Measurements from ENCODE around the gene APOC4.
"Not testable (repeated sequence)": the region's sequence is repeated elsewhere in the genome, so short reads cannot be mapped to it uniquely, and the experiment has no call there.

Gene APOC4

DNA sequence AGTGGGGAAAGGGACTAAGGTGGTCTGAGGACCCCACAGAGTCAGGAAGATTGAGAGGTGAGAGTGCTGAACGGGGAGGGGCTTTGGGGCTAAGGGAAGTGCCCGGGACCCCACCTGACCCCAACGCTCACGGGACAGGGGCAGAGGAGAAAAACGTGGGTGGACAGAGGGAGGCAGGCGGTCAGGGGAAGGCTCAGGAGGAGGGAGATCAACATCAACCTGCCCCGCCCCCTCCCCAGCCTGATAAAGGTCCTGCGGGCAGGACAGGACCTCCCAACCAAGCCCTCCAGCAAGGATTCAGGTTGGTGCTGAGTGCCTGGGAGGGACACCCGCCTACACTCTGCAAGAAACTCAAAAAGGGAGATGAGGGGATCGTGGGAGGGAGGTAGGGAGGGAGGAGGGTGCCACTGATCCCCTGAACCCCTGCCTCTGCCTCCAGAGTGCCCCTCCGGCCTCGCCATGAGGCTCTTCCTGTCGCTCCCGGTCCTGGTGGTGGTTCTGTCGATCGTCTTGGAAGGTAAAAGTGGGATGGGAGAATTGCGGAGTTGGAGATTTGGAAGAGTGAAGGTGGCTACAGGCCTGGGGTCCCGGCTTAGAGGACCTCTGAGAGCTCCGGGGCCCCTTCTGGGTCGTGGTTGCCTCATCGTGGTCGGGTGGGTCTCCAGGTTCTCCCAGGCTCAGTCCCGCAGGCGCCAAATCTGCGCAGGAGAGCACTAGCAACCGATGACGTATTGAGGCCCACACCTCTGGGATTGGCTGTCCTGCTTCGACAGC, 27.4 kb upstream of the APOC4 start, which contains the start of gene APOC1:
TSS of gene APOC1 (plus strand) at position 176 of the 774 bp plus-strand sequence. CDS start at position 460, 284 bp downstream.
- DNase-seq (peak; percentile 82), ATAC-seq (peak; percentile 96)

DNA sequence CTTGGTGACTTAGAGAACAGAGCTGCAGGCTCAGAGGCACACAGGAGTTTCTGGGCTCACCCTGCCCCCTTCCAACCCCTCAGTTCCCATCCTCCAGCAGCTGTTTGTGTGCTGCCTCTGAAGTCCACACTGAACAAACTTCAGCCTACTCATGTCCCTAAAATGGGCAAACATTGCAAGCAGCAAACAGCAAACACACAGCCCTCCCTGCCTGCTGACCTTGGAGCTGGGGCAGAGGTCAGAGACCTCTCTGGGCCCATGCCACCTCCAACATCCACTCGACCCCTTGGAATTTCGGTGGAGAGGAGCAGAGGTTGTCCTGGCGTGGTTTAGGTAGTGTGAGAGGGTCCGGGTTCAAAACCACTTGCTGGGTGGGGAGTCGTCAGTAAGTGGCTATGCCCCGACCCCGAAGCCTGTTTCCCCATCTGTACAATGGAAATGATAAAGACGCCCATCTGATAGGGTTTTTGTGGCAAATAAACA, 17.8 kb upstream of the APOC4 start:
- ATAC-seq: no peak
- DNase-seq: no peak

DNA sequence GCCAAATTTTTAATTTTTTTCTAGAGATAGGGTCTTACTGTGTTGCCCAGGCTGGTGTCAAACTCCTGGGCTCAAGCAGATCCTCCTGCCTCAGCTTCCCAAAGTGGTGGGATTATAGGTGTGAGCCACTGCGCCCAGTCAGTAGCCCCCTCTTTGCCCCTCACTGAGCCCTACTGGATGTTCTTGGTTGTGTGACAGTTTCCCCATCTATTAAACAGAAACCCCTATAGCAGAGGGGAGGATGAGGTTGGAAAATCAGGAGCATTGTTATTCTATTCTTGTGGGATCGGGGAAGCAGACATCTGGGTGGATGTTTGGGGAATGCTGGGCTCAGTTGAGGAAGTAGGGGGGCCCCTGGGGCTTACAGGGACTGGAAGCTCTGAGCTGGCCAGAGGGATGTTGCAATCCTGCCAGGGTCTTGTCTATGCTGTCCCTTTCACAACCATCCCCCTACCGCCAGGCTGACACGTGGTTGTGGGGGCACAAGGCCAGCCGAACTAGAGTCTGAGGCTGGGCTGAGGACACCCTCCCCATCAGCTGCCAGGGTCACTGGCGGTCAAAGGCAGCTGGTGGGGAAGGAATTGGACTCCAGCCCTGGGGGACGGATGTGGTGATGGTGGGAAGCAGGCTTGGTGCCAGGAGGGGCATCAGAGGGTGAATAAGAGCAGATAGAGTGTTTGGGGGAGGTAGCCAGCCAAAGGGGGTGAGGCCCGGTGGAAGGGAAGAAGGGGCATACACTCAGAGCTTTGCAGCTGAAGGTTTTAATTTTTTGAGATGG, 16.7 kb upstream of the APOC4 start:
- ATAC-seq (no peak), DNase-seq (no peak)

DNA sequence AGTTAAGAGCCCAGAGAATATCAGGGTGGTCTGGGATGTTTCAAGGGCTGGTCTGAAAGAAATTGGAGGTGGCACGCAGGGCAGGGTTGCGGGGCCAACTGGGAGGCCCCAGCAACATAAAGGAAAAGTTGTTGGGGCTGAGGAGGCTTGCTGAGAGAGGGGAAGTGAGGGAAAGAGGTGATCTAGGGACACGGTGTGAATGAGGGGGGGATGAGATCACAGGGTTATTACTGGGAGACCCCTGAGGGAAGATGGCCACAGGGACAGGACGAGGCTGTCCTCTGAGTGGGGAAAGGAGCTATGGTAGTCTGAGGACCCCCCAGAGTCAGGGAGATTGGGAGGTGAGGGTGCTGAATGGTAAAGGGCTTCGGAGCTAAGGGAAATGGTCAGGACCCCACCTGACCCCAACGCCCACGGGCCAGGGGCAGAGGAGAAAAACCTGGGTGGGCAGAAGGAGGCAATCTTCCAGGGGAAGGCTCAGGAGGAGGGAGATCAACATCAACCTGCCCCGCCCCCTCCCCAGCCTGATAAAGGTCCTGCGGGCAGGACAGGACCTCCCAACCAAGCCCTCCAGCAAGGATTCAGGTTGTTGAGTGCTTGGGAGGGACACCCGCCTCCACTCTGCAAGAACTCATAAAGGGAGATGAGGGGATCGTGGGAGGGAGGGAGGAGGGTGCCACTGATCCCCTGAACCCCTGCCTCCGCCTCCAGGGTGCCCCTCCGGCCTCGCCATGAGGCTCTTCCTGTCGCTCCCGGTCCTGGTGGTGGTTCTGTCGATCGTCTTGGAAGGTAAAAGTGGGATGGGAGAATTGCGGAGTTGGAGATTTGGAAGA, 15.6 kb upstream of the APOC4 start:
- DNase-seq, ATAC-seq: not testable (repeated sequence)

DNA sequence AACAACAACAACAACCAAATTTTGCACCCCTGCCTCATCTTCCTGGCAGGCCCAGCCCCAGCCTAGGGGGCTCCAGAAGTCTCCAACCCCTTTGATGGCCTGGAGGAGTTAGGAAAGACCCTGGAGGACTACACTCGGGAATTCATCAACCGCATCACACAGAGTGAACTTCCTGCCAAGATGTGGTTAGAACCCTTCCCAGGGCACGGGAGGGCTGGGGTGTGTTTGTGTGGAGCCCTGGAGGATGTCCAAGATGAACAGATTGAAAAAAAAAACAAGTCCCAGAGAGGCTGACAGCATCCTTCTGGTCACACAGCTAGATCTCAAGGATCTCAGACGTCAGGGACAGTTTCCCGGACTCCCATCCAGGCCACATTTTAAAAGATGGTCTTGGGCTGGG, 14.3 kb upstream of the APOC4 start:
- ATAC-seq (no peak), DNase-seq (no peak)

DNA sequence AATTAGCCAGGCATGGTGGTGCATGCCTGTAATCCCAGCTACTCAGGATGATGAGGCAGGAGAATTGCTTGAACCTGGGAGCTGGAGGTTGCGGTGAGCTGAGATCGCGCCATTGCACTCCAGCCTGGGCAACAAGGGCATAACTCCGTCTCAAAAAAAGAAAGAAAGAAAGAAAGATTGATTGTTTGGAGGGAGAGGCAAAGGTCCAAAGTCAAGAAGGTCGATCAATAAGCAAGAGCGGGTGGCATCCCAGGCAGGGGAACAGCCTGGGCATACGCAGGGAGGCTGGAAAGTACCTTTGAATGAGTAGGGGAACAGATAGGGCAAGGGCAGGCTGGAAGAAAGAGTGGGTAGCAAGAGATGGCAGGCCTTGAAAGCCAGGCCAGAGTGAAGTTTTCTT, 11.9 kb upstream of the APOC4 start:
- no peak for ATAC-seq
- DNase-seq: no peak

DNA sequence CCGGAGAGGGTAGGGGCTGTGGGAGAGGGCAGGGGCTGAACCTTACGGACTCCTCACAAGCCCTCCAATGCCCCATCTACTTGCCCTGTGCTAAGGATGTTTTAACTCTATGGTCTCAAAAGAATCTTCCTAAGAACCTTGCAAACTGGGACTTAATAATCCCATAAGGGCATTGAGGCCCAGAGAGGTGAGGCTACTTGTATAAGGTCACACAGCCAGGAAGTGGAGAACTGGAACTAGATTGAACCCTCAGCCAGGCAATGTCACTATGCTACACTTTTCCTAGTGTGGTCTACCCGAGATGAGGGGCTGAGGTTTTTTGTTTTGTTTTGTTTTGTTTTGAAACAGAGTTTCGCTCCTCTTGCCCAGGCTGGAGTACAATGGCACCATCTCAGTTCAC, 10.5 kb upstream of the APOC4 start:
- DNase-seq (no peak), ATAC-seq (no peak)

DNA sequence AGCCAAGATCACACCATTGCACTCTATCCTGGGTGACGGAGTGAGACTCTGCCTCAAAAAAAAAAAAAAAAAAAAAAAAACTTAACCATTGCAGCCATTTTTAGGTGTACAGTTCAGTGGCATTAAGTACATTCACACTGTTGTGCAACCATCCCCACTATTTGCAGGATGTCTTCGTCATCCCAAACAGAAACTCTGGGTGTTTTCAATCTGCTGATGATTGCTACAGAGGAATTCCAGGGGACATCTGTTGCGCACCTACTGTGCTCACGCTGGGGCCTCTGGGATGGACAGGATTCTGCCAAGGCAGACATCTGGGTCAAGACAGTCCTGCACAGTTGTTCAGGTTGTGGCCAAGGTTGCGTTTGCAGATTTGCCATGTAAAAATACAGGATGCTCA, 2.4 kb upstream of the APOC4 start:
- no peak for ATAC-seq
- no peak for DNase-seq

DNA sequence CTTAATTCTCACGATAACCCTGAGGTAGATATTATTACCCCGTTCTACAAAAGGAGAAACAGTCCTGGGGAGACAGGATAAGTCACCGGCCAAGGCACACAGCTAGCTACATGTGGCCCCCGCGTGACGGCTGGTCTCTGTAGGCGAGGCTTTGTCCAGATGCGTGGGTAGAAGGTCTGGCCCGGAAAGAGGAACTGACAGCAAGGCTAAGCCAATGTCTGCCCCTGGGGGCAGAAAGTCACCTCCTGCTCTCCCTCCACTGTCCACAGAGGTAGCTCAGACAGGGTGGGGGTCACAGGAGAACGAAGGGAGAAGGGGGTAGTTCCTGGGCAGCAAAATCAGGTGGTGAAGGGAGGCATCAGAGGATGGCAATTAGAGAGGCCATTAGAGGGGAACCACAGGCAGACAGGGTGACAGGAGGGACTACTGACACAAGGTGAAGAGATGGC, 1.8 kb downstream of the APOC4 start:
- ATAC-seq (no peak), DNase-seq (no peak)

DNA sequence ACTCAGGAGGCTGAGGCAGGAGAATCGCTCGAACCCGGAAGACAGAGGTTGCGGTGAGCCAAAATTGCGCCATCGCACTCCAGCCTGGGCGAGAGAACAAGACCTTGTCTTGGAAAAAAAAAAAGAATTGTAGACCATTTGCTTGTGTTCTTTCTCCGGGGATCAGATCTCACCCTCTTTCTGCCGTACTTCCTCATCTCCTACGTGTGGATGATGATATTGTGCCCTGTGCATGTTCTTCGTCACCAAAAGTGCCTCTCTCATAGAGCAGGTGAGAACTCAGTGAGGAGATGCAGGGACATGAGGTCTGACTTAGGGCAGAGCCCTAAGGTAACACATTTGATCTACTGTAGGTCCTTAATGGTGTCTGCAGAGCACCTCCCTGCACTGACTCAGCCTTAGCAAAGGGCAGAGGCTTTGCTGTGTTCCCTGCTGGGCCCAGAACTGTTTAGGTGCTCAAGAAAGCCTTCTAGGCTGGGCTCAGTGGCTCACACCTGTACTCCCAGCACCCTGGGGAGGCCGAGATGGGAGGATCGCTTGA, 5.1 kb downstream of the APOC4 start:
- ATAC-seq: no peak
- DNase-seq: no peak

DNA sequence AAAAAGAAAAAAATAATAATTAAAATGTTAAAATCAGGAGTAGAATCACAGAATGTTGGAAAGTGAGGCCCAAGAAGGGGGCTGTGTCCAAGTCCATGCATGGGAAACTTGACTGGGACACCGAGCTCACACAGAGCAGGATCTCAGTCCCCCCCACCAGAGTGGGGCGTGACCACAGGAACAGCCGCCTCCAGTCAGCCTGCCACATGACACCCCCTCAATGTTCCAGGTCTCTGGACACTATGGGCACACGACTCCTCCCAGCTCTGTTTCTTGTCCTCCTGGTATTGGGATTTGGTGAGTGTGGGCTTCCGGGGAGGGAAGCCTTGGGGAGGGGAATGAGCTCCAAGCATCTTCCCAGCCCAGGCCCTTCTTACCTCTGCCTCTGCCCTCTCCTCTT, 6.2 kb downstream of the APOC4 start:
- no peak for DNase-seq
- no peak for ATAC-seq

DNA sequence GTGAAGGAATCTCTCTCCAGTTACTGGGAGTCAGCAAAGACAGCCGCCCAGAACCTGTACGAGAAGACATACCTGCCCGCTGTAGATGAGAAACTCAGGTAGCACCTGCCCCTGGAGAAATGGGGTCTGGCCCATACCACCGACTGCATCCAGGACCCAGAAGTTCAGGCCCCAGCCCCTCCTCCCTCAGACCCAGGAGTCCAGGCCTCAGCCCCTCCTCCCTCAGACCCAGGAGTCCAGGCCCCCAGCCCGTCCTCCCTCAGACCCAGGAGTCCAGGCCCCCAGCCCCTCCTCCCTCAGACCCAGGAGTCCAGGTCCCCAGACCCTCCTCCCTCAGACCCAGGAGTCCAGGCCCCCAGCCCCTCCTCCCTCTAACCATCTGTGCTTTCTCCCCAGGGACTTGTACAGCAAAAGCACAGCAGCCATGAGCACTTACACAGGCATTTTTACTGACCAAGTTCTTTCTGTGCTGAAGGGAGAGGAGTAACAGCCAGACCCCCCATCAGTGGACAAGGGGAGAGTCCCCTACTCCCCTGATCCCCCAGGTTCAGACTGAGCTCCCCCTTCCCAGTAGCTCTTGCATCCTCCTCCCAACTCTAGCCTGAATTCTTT, 6.8 kb downstream of the APOC4 start:
- no peak for ATAC-seq
- no peak for DNase-seq

DNA sequence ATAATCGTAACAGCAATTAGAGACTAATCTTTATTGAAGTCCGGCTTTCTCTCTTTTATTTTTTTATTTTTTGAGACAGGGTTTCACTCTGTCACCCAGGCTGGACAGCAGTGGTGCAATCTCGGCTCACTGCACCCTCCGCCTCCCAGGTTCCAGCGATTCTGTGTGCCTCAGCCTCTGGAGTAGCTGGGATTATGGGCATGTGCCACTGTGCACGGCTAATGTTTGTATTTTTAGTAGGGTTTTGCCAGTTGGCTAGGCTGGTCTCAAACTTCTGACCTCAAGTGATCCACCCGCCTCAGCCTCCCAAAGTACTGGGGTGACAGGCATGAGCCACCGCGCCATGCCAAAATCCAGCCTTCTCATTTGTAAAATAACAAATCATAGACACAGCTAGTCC, 7.5 kb downstream of the APOC4 start:
- no peak for ATAC-seq
- DNase-seq: no peak

DNA sequence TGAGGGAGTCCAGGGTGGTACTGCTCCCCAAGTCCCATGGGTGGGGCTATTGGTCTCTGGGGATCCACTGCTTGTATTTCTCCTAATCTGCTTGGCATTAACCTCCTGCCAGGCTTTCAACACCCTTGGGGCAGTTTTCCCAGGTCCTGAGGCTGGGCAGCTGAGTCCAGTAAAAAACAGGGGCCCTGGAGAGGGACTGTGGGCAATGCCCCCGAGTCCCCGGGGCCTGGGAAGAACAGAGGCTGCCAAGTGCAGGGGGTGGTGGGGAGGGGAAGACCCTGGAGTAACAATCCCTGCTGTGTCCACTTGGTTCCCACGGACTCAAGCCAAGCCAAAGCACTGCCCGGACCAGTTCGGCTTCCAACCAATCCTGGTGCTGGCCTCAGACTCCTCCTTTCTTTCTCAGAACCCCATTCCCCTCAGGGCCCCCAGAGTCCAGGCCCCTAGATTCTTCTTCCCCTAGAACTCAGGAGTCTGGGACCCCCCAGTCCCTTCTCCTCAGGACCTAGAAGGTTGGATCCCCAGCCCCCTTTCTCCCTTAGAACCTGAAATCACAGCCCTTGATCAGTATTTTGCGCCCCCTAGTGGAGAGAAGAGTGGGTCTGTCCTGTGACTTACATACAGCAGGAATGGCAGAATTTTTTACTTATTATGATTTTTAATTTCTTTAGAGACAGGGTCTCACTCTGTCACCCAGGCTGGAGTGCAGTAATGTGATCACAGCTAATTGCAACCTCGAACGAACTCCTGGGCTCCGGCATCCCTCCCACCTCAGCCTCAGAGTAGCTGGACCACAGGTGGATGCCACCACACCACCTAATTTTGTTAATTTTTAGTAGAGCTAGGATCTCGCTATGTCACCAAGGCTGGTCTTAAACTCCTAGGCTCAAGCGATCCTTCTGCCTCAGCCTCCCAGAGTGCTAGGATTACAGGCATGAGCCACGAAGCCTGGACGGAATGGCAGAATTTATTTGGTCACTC, 9.4 kb downstream of the APOC4 start:
- ATAC-seq (no peak), DNase-seq (peak; percentile 63)

DNA sequence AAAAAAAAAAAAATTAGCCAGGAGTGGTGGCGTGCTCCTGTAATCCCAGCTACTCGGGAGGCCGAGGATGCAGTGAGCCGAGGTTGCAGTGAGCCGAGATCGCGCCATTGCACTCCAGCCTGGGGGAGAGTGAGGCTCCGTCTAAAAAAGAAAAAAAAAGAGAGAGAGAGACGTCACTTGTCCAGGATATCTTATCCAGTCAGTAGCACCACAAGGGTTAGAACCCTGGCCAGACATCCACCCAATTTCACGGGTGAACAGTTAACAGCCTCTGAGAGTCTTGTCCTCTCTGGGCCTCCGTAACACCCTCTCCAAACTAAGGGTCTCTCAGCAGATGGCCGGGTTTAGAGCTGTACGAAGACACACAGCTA, 12.2 kb downstream of the APOC4 start:
- no peak for ATAC-seq
- no peak for DNase-seq

DNA sequence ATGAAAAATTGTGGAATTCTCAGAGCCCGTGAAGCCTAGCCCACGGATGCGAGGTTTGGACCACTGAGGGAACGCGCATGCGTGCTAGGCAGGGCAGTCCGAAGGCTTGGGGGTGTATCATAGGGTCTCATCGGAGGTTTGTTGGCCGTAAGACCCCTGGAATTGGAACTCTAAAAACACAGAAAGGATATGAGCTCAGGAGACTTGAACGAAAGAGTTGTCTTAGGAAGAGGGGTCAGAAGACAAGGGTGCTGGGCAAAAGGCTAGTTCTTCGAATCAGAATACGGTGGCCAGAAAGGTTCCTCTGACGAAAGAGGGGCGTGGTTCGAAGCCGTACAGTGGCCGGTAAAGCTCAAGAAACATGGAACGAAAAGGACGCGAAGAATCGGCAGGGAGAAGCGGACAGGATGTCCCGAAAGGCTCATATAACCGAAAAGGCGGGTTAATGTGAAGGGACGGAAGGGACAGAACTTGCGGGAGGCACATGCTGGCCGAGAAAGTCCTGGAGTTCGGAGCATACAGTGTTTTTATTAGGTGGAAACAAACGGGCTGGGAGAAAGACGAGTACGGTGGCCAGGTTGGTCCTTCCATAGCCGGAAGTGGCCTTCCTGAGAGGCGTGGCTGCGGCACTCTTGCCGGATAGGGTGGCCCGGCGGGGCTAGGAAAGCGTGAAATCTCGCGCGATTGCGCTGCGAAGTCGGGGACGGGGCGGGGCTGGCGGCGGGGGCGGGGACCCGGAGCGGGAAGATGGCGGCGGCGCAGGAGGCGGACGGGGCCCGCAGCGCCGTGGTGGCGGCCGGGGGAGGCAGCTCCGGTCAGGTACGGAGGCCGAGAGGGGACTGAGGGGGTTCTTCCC, 12.8 kb downstream of the APOC4 start, which contains the start of gene CLPTM1:
TSS of gene CLPTM1 (plus strand) at position 732 of the 856 bp plus-strand sequence. CDS start at position 748, 16 bp downstream.
- peak; percentile 98 for DNase-seq
- peak; percentile 94 for ATAC-seq

DNA sequence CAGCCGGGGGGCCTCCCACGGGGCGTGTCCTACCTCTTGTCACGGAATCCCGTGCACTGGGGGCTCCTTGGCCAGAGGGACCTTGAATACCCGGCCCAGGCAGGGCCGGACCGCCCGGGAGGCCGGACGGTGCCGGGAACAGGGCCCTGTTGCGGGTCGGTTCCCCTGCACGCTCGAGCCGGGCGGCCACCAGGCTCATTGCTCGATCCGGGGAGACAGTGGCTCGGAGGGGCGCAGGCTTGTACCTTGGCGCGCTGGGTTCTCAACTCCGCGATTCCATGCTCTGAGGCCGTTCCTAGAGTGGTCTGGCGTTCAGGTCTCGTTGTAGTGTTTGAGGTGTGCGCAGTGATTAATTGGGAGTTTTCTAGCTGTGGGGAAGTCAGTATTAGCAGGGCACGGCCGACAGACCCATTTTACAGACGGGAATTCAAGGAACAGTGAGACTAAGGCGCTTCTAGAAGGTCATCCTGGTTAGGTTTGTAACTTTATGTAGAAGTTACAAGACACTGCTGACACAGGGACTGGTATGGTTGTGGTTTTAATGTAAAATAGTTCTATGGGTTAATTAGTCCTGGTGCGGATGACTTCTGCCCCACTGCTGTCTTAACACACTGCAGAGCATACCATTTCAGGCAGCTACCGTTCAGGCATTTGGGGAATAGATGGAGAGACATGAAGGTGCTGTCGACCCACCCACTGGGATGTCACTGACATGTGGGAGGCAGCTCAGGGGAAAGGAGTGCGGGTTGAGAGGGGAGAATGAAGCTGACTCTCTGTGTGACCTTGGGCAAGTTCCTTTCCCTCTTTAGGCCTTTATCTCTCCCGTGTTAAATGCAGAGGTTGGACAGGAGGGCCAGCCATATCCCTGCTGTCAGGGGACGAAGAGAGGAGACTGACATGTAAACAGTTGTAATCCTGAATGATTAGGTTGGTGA, 13.7 kb downstream of the APOC4 start:
- ATAC-seq: peak; percentile 12
- DNase-seq: no peak

DNA sequence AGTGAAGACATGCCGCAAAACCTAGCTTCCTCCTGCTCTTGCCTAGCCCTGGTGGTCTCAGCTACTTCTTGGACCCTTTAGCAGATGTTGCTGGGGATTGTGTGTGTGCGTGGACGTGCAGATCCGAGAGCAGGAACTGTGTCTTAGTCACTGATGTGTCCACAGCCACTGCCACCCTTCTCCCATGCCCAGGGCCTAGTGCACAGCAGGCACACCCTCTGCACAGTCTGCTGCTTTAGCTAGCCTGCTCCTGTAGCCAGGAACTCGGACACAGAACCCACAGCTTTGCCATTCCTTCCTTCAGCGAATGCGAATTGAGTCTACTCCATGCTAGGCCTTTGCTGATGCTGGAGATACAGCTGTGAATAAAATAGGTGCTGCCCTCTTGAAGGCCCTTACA, 15.5 kb downstream of the APOC4 start:
- ATAC-seq (no peak), DNase-seq (no peak)

Measured in stimulated activated naive CD8-positive, alpha-beta T cell treated with anti-CD3 and anti-CD28 coated beads, Interleukin-15, Interleukin-2, amounts not matched to agents 100 U/mL and 50 U/mL, for 24 hours (primary cell).